Stomach (tissue), 4 donors: ENCODE results near the gene ZNF892.

ENCODE experiments used
- EP300 ChIP-seq: sonication (generic); formaldehyde crosslinking; IDR thresholded peaks from one replicate; pipeline ENCODE4 v1.6.1; 2017; ENCODE audit warnings: antibody characterized with exemption
- POLR2A ChIP-seq, 4 donors: fragments of 450-650 bp; IDR thresholded peaks; one replicate each; pipeline ENCODE4 v1.6.1; 2016; ENCODE audit warnings: antibody characterized with exemption in 4 of 4, control low read depth in 2 of 4, mild to moderate bottlenecking in 1 of 4, moderate library complexity in 1 of 4
- POLR2AphosphoS5 ChIP-seq, 3 donors: sonication (generic); formaldehyde crosslinking; IDR thresholded peaks; one replicate each; pipeline ENCODE4 v1.6.1; 2016; ENCODE audit warnings: antibody characterized with exemption in 3 of 3
- TF ChIP-seq, protein P1 (sequence below), 7 experiments: fragments of 450-650 bp in 4 of 7; fragments of 200-600 bp in 3 of 7; sonication (generic) in 3 of 7; IDR thresholded peaks; one replicate each; pipeline ENCODE4 v1.5.1; 2016 to 2019; ENCODE audit warnings: antibody characterized with exemption in 7 of 7, control low read depth in 2 of 7, mild to moderate bottlenecking in 1 of 7

DNA sequence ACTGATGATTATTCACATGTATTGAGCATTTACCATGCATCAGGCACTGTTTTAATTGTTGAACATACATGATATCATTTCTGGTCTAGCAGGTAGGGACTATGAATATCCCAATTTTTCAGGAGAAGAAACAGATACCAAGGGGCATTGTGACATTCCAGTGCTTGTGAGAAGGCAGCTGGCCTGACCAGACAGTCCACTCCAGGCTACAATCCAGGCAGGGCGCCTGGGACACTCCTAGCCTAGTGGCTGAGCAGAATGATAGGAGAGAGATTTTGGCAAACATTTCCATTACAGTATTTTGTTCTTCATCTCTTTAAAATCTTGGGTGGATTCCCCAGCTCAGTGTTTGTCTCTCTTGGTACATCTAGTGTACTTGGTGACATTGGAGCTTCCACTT, 24.9 kb downstream of the ZNF892 start:
- TF ChIP-seq, protein P1, sequence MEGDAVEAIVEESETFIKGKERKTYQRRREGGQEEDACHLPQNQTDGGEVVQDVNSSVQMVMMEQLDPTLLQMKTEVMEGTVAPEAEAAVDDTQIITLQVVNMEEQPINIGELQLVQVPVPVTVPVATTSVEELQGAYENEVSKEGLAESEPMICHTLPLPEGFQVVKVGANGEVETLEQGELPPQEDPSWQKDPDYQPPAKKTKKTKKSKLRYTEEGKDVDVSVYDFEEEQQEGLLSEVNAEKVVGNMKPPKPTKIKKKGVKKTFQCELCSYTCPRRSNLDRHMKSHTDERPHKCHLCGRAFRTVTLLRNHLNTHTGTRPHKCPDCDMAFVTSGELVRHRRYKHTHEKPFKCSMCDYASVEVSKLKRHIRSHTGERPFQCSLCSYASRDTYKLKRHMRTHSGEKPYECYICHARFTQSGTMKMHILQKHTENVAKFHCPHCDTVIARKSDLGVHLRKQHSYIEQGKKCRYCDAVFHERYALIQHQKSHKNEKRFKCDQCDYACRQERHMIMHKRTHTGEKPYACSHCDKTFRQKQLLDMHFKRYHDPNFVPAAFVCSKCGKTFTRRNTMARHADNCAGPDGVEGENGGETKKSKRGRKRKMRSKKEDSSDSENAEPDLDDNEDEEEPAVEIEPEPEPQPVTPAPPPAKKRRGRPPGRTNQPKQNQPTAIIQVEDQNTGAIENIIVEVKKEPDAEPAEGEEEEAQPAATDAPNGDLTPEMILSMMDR (IDR thresholded peaks at IDR 0.05): no peak
- TF ChIP-seq EP300: no peak
- TF ChIP-seq POLR2A (IDR thresholded peaks at IDR 0.05): no peak
- TF ChIP-seq POLR2AphosphoS5 (IDR thresholded peaks at IDR 0.05): no peak
